Transverse colon (tissue), 3 donors: Measurements from ENCODE around the gene CD47.

ENCODE experiments used
- EP300 ChIP-seq: sonication (generic); formaldehyde crosslinking; IDR thresholded peaks from one replicate; pipeline ENCODE4 v1.6.1; 2017; ENCODE audit warnings: antibody characterized with exemption, low read depth
- POLR2AphosphoS5 ChIP-seq, 3 donors: sonication (generic); formaldehyde crosslinking; IDR thresholded peaks; one replicate each; pipeline ENCODE4 v1.6.1; 2016; ENCODE audit warnings: antibody characterized with exemption in 3 of 3

GRCh38 chr3:108031895-108032294 lies 58.9 kb downstream of the CD47 start:
- TF ChIP-seq EP300 (no peak), POLR2AphosphoS5 (IDR thresholded peaks at IDR 0.05) (no peak)
